ENCODE results near the gene DCTD.

DCTD gene

DNA sequence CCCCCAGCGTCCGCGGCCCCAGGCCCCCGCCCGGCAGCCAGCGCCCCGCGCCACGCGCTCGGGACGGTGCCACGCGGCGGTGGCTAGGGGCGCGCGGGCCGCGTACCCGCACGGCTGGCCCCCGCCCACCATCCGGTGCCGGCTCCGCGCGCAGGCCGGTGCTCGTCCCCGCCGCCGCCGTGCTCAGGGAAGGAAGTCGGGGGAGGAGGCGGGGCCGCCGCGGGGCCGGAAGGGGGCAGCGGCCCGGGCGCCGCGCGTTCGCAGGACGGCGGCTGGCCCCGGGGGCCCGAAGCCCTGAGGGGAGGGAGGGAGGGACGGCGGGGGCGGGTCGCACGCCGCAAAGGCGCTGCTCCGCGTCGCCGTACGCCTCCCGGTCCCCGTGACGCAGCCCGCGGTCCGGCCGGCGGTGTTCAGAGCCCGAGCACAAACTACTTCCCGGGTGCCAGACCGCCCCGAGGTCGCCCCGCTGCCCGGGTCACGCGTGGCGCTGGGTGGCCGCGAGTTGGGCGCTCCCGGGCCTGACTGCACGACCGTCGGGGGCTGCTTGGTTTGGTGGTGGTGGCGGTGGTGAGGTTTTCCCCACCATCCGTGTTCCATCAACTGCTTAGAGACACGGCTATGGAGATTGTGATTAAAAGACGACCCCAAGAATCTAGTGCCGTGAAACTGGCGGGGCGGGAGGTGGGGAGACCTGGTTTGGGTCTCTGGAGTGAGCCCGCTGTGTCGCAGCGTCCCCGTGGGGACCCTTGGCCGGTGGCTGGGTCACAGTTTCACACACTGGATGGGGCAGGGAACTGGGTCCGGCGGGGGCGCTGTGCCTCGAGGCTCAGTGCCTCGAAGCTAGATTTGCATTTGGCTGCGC is at the start of gene DCTD:
TSS of gene DCTD (minus strand) at position 205 of the 862 bp plus-strand sequence. CDS start 1,818 bp downstream, outside the sequence.
- peak; percentile 88 for DNase-seq

DNA sequence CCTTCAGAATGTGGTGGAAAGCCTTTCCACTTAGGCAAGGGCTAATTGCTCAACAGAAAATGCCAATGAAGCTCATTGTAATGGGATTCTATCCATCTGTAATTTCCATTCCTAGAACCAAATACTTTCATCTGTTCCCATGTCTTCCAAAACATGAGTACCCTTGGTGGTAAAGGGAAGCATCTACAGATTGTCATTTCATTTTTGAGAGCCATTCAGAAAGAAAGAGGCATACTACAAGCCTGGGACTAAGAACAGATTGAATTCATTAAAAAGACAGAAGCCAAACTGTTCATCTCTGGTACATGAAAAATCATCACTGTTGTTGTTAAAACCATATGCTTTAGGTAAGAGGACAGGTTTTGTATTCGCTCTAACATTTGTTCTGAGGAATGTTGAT is 43.6 kb upstream of the DCTD start:
- DNase-seq: no peak

DNA sequence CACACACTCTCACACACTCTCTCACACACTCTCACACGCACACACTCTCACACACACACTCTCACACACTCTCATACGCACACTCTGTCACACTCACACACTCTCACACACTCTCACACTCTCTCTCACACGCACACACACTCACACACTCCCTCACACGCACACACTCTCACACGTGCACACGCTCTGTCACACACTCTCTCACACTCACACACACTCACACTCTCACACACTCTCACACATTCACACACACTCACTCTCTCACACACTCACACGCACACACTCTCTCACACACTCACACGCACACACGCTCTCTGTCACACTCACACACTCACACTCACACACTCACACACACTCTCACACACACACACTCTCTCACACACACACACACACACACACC is 43.0 kb upstream of the DCTD start:
- no peak for DNase-seq

DNA sequence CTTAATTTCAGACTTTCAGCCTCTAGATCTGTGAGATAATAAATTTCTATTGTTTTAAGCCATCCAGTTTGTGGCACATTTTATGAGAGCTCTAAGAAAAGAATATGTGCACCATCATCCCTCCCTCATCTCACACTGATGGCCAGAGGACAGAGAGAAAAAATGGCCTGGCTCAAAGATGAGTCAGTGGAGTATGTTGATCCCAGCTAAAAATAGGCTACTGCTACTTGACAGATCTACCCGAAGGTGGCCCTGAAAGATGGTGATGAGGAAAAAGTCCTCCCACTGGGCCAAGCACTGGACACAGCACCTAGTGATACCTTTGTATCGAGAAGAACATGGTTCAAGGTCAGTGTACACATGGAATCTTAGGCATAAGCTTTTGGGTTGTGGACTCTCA is 38.2 kb upstream of the DCTD start:
- DNase-seq: no peak

DNA sequence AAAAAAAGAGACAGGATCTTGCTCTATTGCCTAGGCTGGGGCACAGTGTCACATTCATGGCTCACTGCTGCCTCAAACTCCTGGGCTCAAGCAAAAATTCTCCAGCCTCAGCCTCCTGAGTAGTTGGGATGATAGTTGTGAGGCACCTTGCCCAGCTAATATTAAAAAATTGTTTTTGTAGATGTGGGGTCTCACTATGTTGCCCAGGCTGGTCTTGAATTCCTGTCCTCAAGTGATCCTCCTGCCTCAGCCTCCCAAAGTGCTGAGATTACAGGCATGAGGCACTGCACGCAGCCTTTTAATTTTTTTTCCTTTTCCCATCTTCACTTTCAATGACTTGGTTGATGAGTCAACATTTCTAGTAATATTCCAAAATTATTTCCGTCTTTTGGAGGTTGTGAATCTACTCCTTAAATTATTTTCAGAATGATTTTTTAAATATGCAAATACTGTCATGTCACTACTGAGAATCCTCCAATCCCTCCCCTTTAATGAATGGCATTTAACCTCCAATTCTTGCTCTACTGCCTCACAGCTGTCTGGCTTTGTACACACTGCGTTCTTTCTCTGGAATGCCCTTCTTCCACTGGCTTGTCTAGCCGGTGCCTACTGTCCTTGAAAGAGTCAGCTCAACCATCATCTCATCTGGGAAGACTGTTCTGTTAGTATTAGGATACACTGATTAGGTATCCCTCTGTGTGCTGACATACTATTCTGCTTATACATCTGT is 27.5 kb upstream of the DCTD start:
- no peak for DNase-seq

DNA sequence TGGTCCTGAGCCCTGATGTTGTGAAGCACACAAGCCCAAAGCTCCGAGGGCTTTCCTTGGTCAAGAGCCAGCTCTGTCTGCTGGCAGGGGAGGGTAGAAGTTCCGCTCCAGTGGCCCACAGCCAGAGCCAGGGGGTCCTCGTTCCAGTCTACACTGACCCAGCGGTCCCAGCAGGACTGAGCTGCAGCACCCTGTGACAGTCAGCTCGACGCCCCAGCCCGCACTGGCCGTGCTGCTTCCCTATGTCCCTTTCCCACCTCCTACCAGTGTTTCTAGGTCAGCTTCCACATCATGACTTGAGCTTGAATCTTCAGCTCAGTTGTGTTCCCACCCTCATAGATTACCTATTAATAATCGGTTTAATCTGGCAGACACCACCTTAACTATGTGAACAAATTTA is 22.5 kb upstream of the DCTD start:
- DNase-seq: no peak

DNA sequence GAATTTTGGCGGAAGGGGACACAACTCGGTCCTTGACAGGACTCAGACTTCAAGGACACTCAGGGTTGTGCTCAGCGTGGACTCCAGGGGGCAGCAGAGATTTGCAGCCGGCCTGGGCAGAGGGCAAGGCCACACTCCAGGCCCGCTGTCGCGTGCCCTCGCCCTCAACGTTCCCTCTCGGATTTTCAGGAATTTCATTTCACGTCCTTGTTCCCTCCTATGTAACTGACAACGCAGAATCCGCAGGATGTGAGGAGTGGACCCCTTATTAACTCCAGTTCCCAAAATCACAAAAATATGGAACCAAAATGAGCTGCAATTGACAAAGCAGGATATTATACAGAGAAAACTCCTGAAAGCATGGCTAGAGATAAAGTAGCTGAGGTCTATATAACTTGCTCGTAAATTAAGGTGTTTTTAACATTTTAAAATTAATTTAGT is 21.0 kb upstream of the DCTD start:
- peak; percentile 71 for DNase-seq

DNA sequence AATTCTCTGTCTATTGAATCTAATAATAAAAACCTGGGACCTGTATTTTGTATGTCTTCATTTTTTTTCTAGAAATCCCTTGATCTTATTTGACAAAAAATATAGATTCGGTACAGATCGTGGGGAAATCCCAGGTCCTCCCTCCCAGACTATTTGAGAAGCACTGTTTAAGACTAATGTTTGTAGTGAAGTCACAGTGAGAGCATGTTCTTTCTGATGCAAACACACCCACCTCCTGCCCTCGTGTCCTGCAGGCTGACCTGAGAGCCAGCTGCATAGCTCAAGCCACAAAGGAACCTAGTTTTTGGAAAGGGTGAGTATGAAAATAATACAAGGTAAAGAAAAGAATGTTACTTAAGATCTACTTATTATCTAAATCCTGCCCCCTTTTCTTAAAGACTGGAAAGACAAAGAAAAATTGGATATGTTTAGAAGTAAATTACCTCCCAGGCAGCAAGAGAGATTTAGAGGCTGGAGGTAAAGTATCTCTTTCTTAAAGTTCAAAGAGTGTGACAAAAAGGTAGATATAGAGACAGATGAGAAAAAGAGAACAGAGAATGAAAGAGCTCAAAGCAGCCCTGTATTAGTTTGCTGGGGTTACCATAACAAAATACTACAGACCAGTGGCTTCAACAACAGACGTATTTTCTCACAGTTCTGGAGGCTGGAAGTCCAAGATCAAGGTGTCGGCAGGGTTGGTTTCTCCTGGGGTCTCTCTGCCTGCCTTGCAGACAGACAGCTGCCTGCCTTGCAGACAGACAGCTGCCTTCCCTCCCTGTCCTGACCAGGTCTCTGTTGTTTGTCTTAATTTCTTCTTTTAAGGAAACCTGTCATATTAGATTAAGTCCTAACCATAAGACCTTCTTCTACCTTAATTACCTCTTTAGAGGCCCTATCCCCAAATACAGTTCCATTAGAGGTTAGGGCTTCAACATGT is 20.4 kb upstream of the DCTD start:
- no peak for DNase-seq

DNA sequence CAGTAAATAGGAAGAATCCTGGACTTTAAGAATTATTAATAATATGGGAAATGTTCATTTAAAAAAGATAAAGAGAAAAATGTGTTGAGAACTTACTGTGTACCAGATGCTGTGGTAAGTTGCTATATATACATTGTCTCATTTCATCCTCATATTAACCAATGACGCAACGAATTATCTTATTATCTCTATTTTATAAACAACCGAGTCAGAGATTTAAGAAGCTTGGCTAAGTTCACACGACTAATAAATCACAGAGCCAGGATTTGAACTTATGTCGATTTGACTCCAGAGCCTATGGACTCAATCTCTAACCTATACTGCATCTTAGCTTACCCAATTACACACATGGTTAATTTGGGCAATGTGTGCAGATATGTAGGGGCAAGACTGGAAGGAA is 15.5 kb upstream of the DCTD start:
- DNase-seq: no peak

DNA sequence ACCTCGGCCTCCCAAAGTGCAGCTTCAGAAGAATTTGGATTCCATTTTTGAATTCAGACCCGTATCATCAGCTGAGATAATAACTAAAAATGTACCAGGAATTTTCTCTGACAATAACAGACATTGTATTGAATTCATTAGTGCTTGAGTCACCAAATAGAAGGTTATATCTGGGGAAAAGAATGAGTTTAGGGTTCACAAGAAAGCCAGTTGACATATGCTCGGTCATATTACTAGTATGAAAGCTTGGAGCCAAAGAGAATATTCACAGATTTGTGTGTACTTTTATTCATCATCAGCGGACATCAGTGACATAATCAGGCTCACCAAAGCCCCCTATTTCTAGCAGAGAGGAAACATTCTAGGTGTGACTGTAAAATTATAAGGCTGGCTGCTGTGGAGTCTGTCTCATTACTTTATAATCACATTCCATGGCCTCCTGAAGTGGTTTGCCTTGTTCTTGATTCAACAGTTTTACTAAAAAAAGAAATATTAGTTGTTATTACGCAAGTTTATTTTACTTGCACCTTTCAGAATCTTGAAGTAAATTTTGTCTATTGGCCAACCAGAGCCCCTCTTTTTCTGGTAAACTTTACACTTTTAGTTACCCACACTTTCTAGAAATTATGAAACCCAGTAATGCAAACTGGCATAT is 14.6 kb upstream of the DCTD start:
- DNase-seq: no peak

DNA sequence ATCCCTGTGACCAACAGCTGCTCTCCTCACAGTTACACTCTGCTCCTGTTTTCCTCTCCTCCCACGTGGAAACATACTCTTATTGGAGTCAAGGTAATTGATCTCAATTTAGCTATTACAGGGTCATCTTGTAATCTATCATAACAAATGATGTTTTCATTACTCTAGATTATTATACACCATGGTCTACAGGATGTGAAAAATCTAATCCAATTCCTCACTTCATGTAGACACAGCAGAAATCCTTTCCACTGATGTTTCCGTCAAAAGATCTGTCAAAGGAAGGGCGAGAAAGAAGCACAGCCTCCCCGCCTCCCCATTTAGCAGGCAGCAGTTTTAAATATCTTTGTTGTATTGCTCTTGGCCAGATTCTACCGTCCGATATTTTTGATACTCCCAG is 13.7 kb upstream of the DCTD start:
- DNase-seq: no peak

DNA sequence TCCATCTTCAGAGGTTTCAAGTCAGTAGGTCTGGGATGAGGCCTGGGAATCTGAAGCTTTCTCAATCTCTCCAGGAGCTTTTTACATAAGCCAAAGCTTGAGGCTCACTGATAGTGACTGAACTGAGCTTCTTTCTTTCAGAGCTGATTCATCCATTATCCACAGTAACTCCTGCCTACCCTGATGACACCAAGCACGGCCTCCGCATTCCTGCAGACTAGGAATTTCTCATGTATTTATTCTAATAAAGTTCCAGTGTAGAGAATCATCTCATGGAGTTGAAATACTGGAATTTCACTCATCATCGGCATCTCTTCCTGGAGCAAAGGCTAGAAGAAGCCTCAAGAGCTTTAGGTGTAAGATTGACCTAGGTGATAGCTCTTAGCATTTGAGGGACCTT is 12.1 kb upstream of the DCTD start:
- DNase-seq: no peak

DNA sequence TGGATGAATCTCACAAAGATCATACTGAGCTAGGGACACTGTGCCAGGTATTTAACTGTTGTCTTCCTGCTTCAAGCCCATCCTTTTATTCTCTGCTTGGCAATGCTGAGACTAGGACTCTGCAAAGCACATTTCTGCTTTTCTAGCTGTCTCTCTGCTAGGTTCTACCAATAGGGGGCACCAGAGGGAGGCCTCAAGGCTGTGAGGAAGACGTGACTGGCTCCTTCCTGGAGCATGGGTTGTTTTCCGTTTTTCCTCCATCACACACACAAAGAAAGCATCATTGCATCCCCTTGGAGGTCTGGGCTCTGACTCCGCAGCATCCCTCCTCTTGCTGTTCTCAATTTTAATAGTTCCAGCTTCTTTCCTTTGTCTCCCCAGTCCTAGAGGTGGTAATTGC is 10.9 kb upstream of the DCTD start:
- DNase-seq: no peak

DNA sequence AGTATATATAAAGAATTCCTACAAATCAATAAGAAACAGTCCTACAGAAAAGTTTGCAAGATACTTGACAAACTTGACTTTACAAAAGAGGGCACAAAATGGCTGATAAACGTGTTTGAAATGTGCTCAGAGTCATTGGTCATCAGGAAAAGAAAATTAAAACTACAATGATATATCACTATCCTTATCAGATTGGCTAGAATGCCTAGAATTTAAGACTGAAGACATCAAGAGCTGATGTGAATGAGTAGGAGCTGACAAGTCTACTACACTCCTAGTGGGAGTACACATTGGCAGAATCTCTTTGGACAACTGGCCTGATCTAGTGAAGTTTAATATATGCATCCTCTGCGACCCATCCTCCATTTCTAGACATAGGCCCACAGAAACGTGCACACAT is 10.3 kb upstream of the DCTD start:
- DNase-seq: no peak

DNA sequence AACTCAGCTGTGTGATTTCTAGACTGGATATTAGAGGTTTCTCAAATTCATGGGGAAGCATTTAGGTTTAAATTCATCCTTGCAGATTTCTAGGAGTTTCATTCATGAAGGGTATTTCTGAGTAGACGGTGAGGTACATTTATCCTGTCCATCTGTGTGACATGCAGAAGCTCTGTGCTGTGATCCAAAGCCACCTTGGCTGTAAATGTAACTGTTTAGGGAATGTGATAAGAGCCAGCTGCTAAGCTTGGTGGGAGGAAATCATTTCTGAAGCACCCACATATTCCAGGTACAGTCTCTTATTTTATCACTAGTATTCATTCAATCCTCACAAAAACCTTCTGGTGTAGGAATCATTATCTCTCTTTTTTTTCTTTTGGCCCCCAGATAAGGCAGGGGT is 8.7 kb upstream of the DCTD start:
- DNase-seq: no peak

DNA sequence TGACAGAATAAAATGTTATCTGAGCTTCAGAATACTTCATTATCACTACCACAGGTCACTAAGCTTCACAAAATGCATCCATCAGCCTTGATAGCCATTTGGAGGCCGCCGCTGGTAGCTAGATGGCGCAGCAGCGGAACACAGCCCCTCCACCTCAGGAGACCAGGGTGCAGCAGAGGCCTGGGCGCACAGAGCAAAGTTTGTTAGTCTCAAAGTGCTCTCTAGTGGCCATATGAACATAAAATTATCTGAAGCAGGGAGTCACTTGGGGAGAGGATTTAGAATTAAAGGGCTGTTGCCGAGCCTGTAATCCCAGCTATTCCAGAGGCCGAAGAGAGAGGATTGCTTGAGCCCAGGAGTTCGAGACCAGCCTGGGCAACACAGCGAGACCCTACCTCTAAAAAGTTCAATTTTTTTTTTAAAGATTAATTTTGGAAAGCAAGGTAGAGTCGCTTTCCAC is 8.1 kb upstream of the DCTD start:
- peak; percentile 77 for DNase-seq

DNA sequence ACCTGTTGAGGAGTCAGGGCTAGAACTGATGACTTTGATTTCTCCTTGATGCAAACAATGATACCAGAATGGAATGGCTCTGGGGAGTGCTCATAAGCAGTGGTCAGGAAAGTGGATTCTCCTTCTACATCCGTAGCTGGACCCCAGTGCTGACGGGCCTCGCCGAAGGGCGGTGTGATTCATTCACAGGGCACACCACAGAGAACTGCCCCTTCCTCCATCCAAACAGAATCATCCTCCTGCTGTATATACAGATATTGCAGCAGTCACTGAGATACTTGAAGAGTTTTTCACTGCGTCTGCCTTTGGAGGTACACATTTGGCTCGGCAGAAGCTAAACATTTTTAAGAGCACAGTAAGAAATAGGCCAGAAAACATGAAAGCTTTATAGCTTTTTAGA is 7.3 kb upstream of the DCTD start:
- DNase-seq: no peak

DNA sequence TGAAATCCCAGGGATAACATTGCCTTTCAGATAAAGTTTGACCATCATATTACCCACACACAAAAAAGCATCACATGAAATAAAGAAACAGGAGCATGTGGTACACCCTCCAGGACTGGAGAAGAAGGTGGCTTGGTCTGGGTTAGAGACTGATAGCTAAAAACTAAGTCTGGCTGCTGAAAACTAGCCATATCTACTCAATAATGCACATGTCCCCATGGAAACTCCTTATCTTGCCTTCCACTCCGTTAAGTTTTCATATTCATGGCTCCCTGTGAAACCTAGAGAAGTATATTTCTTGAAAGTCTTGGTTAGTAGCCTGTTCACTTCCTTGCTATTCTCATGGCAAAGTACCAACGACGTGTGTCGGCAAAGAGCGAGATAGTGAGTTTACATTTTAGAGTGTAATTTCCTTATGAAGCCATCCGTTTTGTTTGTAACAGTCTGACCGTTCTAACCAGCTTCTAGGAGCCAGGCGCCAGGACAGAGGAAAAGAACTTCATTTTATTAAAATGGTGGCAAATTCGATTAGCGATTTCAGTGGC is 6.7 kb upstream of the DCTD start:
- no peak for DNase-seq

DNA sequence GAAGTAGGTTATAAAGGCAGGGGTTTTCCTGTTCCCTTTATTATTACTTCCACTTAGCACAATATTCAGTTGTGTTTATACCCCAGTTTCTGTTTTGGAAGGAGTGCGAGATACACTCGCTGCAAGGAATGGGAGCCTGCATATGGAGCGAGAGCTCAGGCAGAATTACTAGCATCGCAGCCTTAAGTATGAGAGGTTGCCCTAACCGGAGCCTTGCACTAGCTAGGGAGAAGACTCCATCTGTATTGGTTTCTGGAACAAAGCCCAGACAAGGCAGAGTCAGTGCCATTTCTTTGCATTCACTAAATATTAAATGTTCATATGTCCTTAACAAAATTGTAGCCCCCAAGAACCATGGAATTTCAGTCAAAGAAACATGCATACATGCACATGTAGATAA is 6.2 kb upstream of the DCTD start:
- no peak for DNase-seq

DNA sequence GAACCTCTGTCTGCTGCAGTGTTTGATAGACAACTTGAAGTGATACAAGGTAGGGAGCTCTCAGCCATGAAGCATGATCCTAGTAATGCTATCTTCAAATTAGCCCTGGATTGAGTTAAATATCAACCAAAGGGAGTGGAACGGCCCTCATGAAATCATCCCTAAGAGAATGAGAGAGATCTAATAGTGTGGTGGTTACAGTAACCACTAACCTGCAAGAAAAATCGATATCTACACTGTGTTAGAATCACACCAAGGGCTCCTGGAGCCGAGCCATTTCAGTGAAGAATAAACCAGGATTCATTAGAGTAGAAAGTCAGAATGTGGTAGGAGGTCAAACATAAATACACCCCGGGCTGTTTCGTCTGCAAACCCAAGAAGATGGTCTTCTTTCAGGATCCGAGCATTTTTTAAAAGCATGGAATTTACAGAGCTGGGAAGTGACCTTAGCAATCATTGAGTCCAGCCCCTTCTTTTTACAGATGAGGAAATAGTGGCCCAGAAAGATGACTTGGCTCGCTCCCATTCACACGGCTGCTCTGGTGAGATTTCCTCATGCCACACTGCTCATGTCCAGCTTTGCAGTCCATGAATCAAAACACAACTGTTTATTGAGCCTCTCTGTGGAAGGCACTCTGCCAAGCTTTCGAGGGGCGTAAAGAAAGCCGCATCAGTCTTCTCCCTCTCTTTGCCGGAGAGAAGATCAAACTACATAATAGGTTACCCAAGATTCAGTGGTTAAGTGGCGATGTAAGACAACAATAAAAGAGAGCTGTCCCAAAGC is 5.5 kb upstream of the DCTD start:
- DNase-seq: no peak

DNA sequence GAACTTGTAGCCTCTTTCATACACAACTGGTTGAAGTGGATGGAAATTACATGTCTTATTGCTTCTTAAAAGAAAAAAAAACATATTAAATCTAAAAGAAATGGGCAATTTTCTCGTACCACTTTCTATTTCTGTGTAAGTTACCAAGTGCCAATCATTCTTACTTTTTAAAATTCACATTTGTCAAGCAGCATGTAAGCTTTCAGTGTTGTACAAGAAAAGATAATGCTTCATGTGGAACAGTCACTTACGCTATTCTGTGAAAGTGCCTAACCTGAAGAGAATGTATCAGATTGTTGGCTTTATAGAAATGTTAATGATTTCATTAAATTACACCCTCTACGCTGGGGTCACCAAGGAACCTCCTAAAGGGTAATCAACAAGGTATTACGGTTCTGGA is 4.4 kb upstream of the DCTD start:
- DNase-seq: no peak

Measured in CD4-positive, alpha-beta T cell treated with Interleukin-6 for 4 hours (primary cell).